NCI-H2107 (cell line): ENCODE measurements around the gene ARMC10.
"Not testable (repeated sequence)": the region's sequence is repeated elsewhere in the genome, so short reads cannot be mapped to it uniquely, and the experiment has no call there.

ENCODE experiments used
- DNase-seq: peaks from one replicate; lab custom pipeline; 2025; lab: John Stamatoyannopoulos, UW

Gene ARMC10

GRCh38 chr7:103124429-103124979, 49.6 kb downstream of the ARMC10 start:
- DNase-seq, result no peak

- no peak for DNase-seq
Observed at GRCh38 chr7:103127006-103127405, 52.1 kb downstream of the ARMC10 start.

GRCh38 chr7:103129702-103130549, 55.0 kb downstream of the ARMC10 start:
- DNase-seq, result no peak

GRCh38 chr7:103130901-103131624, 56.1 kb downstream of the ARMC10 start:
- no peak for DNase-seq

GRCh38 chr7:103132995-103133688, 58.2 kb downstream of the ARMC10 start:
- DNase-seq, result no peak

GRCh38 chr7:103134836-103135554, 60.1 kb downstream of the ARMC10 start:
- no peak for DNase-seq

GRCh38 chr7:103140061-103140460, 65.1 kb downstream of the ARMC10 start:
- no peak for DNase-seq

GRCh38 chr7:103140685-103141084, 65.7 kb downstream of the ARMC10 start:
- no peak for DNase-seq

- DNase-seq, result no peak
Observed at GRCh38 chr7:103141753-103142404, 66.9 kb downstream of the ARMC10 start.

- no peak for DNase-seq
Observed at GRCh38 chr7:103142494-103142893, 67.6 kb downstream of the ARMC10 start.

GRCh38 chr7:103143868-103144267, 68.9 kb downstream of the ARMC10 start:
- no peak for DNase-seq

- DNase-seq, result not testable (repeated sequence)
Observed at GRCh38 chr7:103144754-103145153, 69.8 kb downstream of the ARMC10 start.

- DNase-seq, result no peak
Observed at GRCh38 chr7:103148131-103148993, 73.4 kb downstream of the ARMC10 start.
